Endothelial cell of umbilical vein (primary cell): ENCODE results near the gene SH3BGRL3. TPM values are rescaled to one million over a fixed set of nuclear protein-coding genes. Genes with fewer than 3 reads are reported as not detected.

ENCODE experiments used
- BruUV-seq: library from RNA; stranded (reverse); fragments of 400-500 nt; replicated peaks from 2 replicates; lab custom pipeline; 2021; lab: Mats Ljungman, UMichigan
- CTCF ChIA-PET: fragments of 300-600, 350-600 bp; sonication (Branson Sonifier 250); formaldehyde crosslinking; loops from one replicate; lab custom pipeline; 2021; ENCODE audit warnings: antibody characterized with exemption, inconsistent platforms; lab: Charles Lee
- POLR2A ChIA-PET: fragments of 300-600, 350-600 bp; sonication (Branson Sonifier 250); formaldehyde crosslinking; loops from one replicate; lab custom pipeline; 2021; ENCODE audit warnings: antibody characterized with exemption, inconsistent platforms; lab: Charles Lee
- DNase-seq: peaks from one replicate; pipeline ENCODE4 v3.0.0-alpha.2; 2011; ENCODE audit warnings: low read depth, low spot score
- FAIRE-seq: peaks from 2 replicates; lab custom pipeline; 2011; peaks lifted over from hg19 to GRCh38; lab: Jason Lieb, UNC
- H2AFZ ChIP-seq: 2 replicates; pipeline ENCODE4 v1.6.0; 2012; ENCODE audit warnings: low read depth, low read length, control low read depth, inconsistent platforms
- H3K27ac ChIP-seq: 2 replicates; pipeline ENCODE4 v1.5.1; 2011; ENCODE audit warnings: low read depth, mild to moderate bottlenecking, control low read depth, low read length, moderate library complexity; ENCODE audit not compliant: insufficient read depth
- H3K27me3 ChIP-seq, 2 experiments: 2 replicates each; pipeline versions ENCODE4 v1.6.0 to v1.6.1; 2011; ENCODE audit warnings: low read length in 2 of 2, mixed read lengths in 1 of 2; ENCODE audit not compliant: control insufficient read depth in 2 of 2, insufficient read depth in 2 of 2
- H3K36me3 ChIP-seq, 2 experiments: 2 replicates in 1 of 2; 3 replicates in 1 of 2; pipeline ENCODE4 v1.5.1; 2011; ENCODE audit warnings: low read length in 2 of 2, mild to moderate bottlenecking in 1 of 2, moderate library complexity in 1 of 2; ENCODE audit not compliant: control insufficient read depth in 2 of 2, insufficient read depth in 2 of 2; ENCODE audit errors: extremely low read depth in 1 of 2
- H3K4me1 ChIP-seq: 3 replicates; pipeline ENCODE4 v1.5.1; 2011; ENCODE audit warnings: mild to moderate bottlenecking, low read length; ENCODE audit not compliant: control insufficient read depth, insufficient read depth; ENCODE audit errors: extremely low read depth
- H3K4me2 ChIP-seq: 2 replicates; pipeline ENCODE4 v1.6.1; 2011; ENCODE audit warnings: low read length, control low read depth, mixed read lengths; ENCODE audit not compliant: insufficient read depth
- H3K4me3 ChIP-seq, 3 experiments: fragments of 200-600 bp in 1 of 3; sonication (generic), shearing (Covaris generic) in 1 of 3; replicated peaks in 1 of 3; 2 replicates each; pipeline ENCODE4 v1.5.1; 2011 to 2016; ENCODE audit warnings: control low read depth in 3 of 3, low read length in 3 of 3, mild to moderate bottlenecking in 2 of 3, inconsistent platforms in 1 of 3, low read depth in 1 of 3, moderate library complexity in 1 of 3; ENCODE audit not compliant: insufficient read depth in 1 of 3
- H3K79me2 ChIP-seq: 2 replicates; pipeline ENCODE4 v1.6.0; 2012; ENCODE audit warnings: low read length, inconsistent platforms; ENCODE audit not compliant: control insufficient read depth, insufficient read depth
- H3K9ac ChIP-seq: replicated peaks from 2 replicates; pipeline ENCODE3; 2011; ENCODE audit warnings: low read length, control low read depth; ENCODE audit not compliant: insufficient read depth; ENCODE audit errors: extremely low read depth
- H3K9me1 ChIP-seq: replicated peaks from 3 replicates; pipeline ENCODE4 v1.6.0; 2011; ENCODE audit warnings: mild to moderate bottlenecking, low read length; ENCODE audit not compliant: control insufficient read depth, insufficient read depth; ENCODE audit errors: extremely low read depth
- H3K9me3 ChIP-seq: replicated peaks from 2 replicates; pipeline ENCODE4 v1.5.1; 2012; ENCODE audit warnings: low read length, inconsistent platforms; ENCODE audit not compliant: control insufficient read depth, insufficient read depth
- H4K20me1 ChIP-seq: replicated peaks from 2 replicates; pipeline ENCODE3; 2011; ENCODE audit warnings: mild to moderate bottlenecking, low read length; ENCODE audit not compliant: control insufficient read depth, insufficient read depth; ENCODE audit errors: extremely low read depth
- CTCF ChIP-seq, 2 donors: IDR thresholded peaks; 1 replicate in 1 of 2; 2 replicates in 1 of 2; pipeline ENCODE4 v1.5.1; 2011; ENCODE audit warnings: low read length in 2 of 2, mild to moderate bottlenecking in 2 of 2, moderate library complexity in 2 of 2, control low read depth in 1 of 2, inconsistent platforms in 1 of 2, low read depth in 1 of 2; ENCODE audit not compliant: insufficient read depth in 1 of 2; ENCODE audit errors: extremely low read depth in 1 of 2
- EZH2 ChIP-seq: IDR thresholded peaks from 2 replicates; pipeline ENCODE4 v1.6.1; 2012; ENCODE audit warnings: borderline replicate concordance, low read depth, mild to moderate bottlenecking, moderate library complexity, low read length, inconsistent platforms; ENCODE audit not compliant: severe bottlenecking
- FOS ChIP-seq: IDR thresholded peaks from 2 replicates; pipeline ENCODE4 v1.6.1; 2011; ENCODE audit warnings: mild to moderate bottlenecking, low read length, moderate library complexity, borderline replicate concordance; ENCODE audit not compliant: insufficient read depth
- GATA2 ChIP-seq: IDR thresholded peaks from 2 replicates; pipeline ENCODE4 v1.7.0; 2011; ENCODE audit warnings: low read depth, mild to moderate bottlenecking, moderate library complexity, mixed read lengths, low read length; ENCODE audit not compliant: insufficient read length, insufficient read depth
- JUN ChIP-seq: IDR thresholded peaks from 2 replicates; pipeline ENCODE4 v1.6.1; 2011; ENCODE audit warnings: borderline replicate concordance, low read depth; ENCODE audit not compliant: insufficient read length, insufficient read depth
- MYC ChIP-seq: IDR thresholded peaks from one replicate; pipeline ENCODE4 v1.6.1; 2011; ENCODE audit warnings: mild to moderate bottlenecking, low read depth, low read length
- POLR2A ChIP-seq: IDR thresholded peaks from 2 replicates; pipeline ENCODE4 v1.6.1; 2012; ENCODE audit warnings: low read depth, mild to moderate bottlenecking, control low read depth, low read length
- POLR2AphosphoS5 ChIP-seq: IDR thresholded peaks from 2 replicates; pipeline ENCODE4 v1.6.1; 2012; ENCODE audit warnings: low read depth, mild to moderate bottlenecking, control low read depth, low read length, moderate library complexity; ENCODE audit not compliant: insufficient read depth
- dilution Hi-C: fragments of 300-500 bp; cut with MboI; formaldehyde crosslinking; loops from one replicate; pipeline ENCODE4 v1.15.0; 2019; ENCODE audit warnings: low sequenced_read_pairs; ENCODE audit not compliant: extremely low pct_ligation_motif_present
- intact Hi-C: fragments of 100-400 bp; cut with micrococcal nuclease; formaldehyde crosslinking; loops from one replicate; pipeline ENCODE4 v1.10.0; 2022
- polyA plus RNA-seq, 4 experiments: library from polyadenylated mRNA; depleted of rRNA in 3 of 4; stranded (reverse) in 3 of 4; unstranded in 1 of 4; fragments of >200 nt; gene quantifications; 2 replicates each; pipeline versions ENCODE4 v1.2.1 to v1.2.3, GENCODE V29; 2011 to 2012; ENCODE audit warnings: missing spikeins in 1 of 4
- total RNA-seq: library from RNA; stranded (reverse); gene quantifications from 2 replicates; pipeline ENCODE4 v1.2.3, GENCODE V29; 2021
- TF ChIP-seq, protein P1 (sequence below): IDR thresholded peaks from 2 replicates; pipeline ENCODE4 v1.6.1; 2011; ENCODE audit not compliant: insufficient read depth, insufficient read length

The SH3BGRL3 gene
- total and polyA plus RNA-seq, 2 donors (not counting 3 experiments of a cell fraction or from before 2014, with no cell fraction given) = 233 to 344 TPM

DNA sequence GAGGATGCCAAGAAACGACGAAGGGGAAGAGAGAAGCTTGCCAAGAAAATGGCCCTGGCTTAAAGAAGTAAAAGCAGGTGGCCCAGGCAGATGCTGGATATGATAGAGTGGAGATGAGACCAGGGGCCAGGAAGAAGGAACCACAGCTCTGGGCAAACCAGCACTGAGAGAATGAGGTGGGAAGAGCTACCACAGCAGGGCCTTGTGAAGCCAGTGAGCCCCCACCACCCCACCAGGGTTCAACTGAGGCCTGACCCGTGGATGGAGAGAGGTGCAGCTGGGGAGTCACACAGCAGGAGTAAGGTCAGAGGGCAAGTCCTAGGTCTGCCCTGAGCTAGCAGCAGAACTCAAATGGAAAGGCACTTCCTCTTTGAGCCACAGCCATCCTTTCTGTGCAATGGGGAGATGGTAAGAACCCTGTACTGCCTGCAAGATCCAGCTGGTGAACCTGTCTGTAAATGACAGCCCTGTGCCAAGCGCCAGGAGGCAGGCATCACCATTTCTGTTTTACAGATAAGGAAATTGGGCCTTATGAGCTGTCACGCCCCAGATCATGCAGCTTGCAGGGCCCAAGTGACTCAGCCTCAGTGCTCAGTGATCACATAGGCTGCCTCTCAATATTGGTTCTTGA, 8.5 kb downstream of the SH3BGRL3 start:
- Histone ChIP-seq H3K27ac (no peak overlapping the region), H3K9me3 (no peaks in the 10 kb centered on the region), H3K27me3 (no peaks in the 10 kb centered on the region), H3K4me2 (no peak overlapping the region), H3K36me3 (peaks cover 0 to 1% of the 10 kb centered on the region in 2 experiments), H3K9ac (no peak overlapping the region), H3K4me1 (peaks cover 14% of the 10 kb centered on the region), H4K20me1 (no peaks in the 10 kb centered on the region), H3K9me1 (no peaks in the 10 kb centered on the region), H2AFZ (no peak overlapping the region), H3K79me2 (no peaks in the 10 kb centered on the region), H3K4me3 (no peak overlapping the region)
- CTCF ChIA-PET = interaction anchor here (1.0 to 2.9 kb wide), 8 partner anchors 9 to 184 kb away, joined by 3 to 13 read pairs (median 4); partner anchors contain the start of genes CD52 and SH3BGRL3
- TF ChIP-seq MYC (no peak), POLR2AphosphoS5 (no peak), CTCF (IDR thresholded peaks at IDR 0.05; ENCODE audit: extremely low read depth in 1 of 2, insufficient read depth in 1 of 2, low read depth in 1 of 2, low read length in 2 of 2) (no peak), JUN (no peak), FOS (no peak), POLR2A (no peak), GATA2 (no peak), EZH2 (no peak)
- TF ChIP-seq, protein P1, sequence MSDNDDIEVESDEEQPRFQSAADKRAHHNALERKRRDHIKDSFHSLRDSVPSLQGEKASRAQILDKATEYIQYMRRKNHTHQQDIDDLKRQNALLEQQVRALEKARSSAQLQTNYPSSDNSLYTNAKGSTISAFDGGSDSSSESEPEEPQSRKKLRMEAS = no peak
- FAIRE-seq = no peak
- no peak for DNase-seq
- intact Hi-C loops (no loop called here), dilution Hi-C loops (no loop called here)
- BruUV-seq = no TSS peak
- POLR2A ChIA-PET = no interaction called here
